IMR-90 (cell line): ENCODE results near the gene CPB1. TPM values are rescaled to one million over a fixed set of nuclear protein-coding genes. Genes with fewer than 3 reads are reported as not detected.

Experiments used
- ATAC-seq: fragments of 200-7000 bp; cut with Tn5 transposase; 2 replicates; pipeline ENCODE4 v1.9.1; 2020; ENCODE audit warnings: low read depth, mild to moderate bottlenecking, moderate library complexity
- BruUV-seq: library from RNA; stranded (reverse); fragments of 400-500 nt; replicated peaks from 2 replicates; lab custom pipeline; 2021; lab: Mats Ljungman, UMichigan
- CTCF ChIA-PET: fragments of 300-600 bp; formaldehyde crosslinking; extraction: SDS; loops from one replicate; lab custom pipeline; 2021; ENCODE audit warnings: antibody characterized with exemption; lab: Yijun Ruan, JAX
- POLR2A ChIA-PET: fragments of 300-600 bp; sonication (Branson Sonifier 250); formaldehyde crosslinking; loops from one replicate; lab custom pipeline; 2022; ENCODE audit warnings: antibody characterized with exemption; ENCODE audit not compliant: unreplicated experiment; lab: Charles Lee
- DNase-seq: peaks from one replicate; pipeline ENCODE4 v3.0.0; 2013
- H2AFZ ChIP-seq: replicated peaks from 2 replicates; pipeline ENCODE3; 2013; ENCODE audit warnings: low read length, mild to moderate bottlenecking; ENCODE audit not compliant: poor library complexity
- H2AK5ac ChIP-seq: 2 replicates; pipeline ENCODE4 v1.6.1; 2013; ENCODE audit warnings: low read depth, low read length, inconsistent platforms
- H2AK9ac ChIP-seq: replicated peaks from 2 replicates; pipeline ENCODE3; 2013; ENCODE audit warnings: mild to moderate bottlenecking, low read depth, low read length, moderate library complexity; ENCODE audit not compliant: poor library complexity
- H2BK120ac ChIP-seq: 2 replicates; pipeline ENCODE4 v1.6.1; 2013; ENCODE audit warnings: low read depth, low read length, inconsistent platforms
- H2BK15ac ChIP-seq: 3 replicates; pipeline ENCODE4 v1.6.1; 2013; ENCODE audit warnings: low read depth, low read length, inconsistent platforms
- H2BK20ac ChIP-seq: 2 replicates; pipeline ENCODE4 v1.6.1; 2013; ENCODE audit warnings: low read depth, mild to moderate bottlenecking, inconsistent platforms, low read length, moderate library complexity
- H2BK5ac ChIP-seq: 2 replicates; pipeline ENCODE4 v1.6.1; 2013; ENCODE audit warnings: mild to moderate bottlenecking, low read depth, low read length, inconsistent platforms; ENCODE audit not compliant: poor library complexity, severe bottlenecking
- H3K14ac ChIP-seq: replicated peaks from 2 replicates; pipeline ENCODE4 v1.6.1; 2013; ENCODE audit warnings: low read depth, low read length, inconsistent platforms
- H3K18ac ChIP-seq: 2 replicates; pipeline ENCODE4 v1.6.1; 2013; ENCODE audit warnings: low read depth, low read length, control low read depth
- H3K23ac ChIP-seq: 2 replicates; pipeline ENCODE4 v1.6.1; 2013; ENCODE audit warnings: low read depth, low read length, inconsistent platforms
- H3K27ac ChIP-seq: 2 replicates; pipeline ENCODE4 v1.5.1; 2013; ENCODE audit warnings: mild to moderate bottlenecking, control low read depth, low read length; ENCODE audit not compliant: insufficient read depth
- H3K27me3 ChIP-seq: 2 replicates; pipeline ENCODE4 v1.6.1; 2013; ENCODE audit warnings: low read length; ENCODE audit not compliant: control insufficient read depth, insufficient read depth
- H3K36me3 ChIP-seq: 2 replicates; pipeline ENCODE4 v1.6.1; 2013; ENCODE audit warnings: low read length, mixed read lengths; ENCODE audit not compliant: control insufficient read depth, insufficient read depth
- H3K4ac ChIP-seq: 2 replicates; pipeline ENCODE4 v1.6.1; 2013; ENCODE audit warnings: low read depth, low read length, inconsistent platforms
- H3K4me1 ChIP-seq: 2 replicates; pipeline ENCODE4 v1.6.1; 2013; ENCODE audit warnings: low read length, mixed read lengths; ENCODE audit not compliant: control insufficient read depth, insufficient read depth
- H3K4me2 ChIP-seq: 2 replicates; pipeline ENCODE4 v1.6.1; 2013; ENCODE audit warnings: low read depth, mild to moderate bottlenecking, control low read depth, low read length, moderate library complexity
- H3K4me3 ChIP-seq: 2 replicates; pipeline ENCODE4 v1.5.1; 2013; ENCODE audit warnings: low read depth, mild to moderate bottlenecking, control low read depth, low read length, moderate library complexity; ENCODE audit not compliant: insufficient read depth
- H3K56ac ChIP-seq: 2 replicates; pipeline ENCODE4 v1.6.1; 2013; ENCODE audit warnings: low read length, inconsistent platforms; ENCODE audit not compliant: insufficient read depth; ENCODE audit errors: extremely low read depth
- H3K79me1 ChIP-seq, 2 experiments: 2 replicates each; pipeline ENCODE4 v1.6.1; 2013; ENCODE audit warnings: low read length in 2 of 2, inconsistent platforms in 1 of 2, low read depth in 1 of 2
- H3K9ac ChIP-seq: 2 replicates; pipeline ENCODE4 v1.6.1; 2013; ENCODE audit warnings: low read depth, low read length, control low read depth
- H3K9me1 ChIP-seq: 2 replicates; pipeline ENCODE4 v1.6.1; 2013; ENCODE audit warnings: low read length, inconsistent platforms; ENCODE audit not compliant: insufficient read depth
- H3K9me3 ChIP-seq: 2 replicates; pipeline ENCODE4 v1.6.1; 2013; ENCODE audit warnings: low read length; ENCODE audit not compliant: control insufficient read depth, insufficient read depth
- H4K20me1 ChIP-seq: 2 replicates; pipeline ENCODE4 v1.6.1; 2013; ENCODE audit warnings: low read length, inconsistent platforms; ENCODE audit not compliant: insufficient read depth
- H4K5ac ChIP-seq: 2 replicates; pipeline ENCODE4 v1.6.1; 2013; ENCODE audit warnings: mild to moderate bottlenecking, low read depth, low read length, control low read depth
- H4K8ac ChIP-seq, 2 experiments: 2 replicates each; pipeline ENCODE4 v1.6.1; 2013; ENCODE audit warnings: low read depth in 2 of 2, low read length in 2 of 2, control low read depth in 1 of 2, inconsistent platforms in 1 of 2
- H4K91ac ChIP-seq: 2 replicates; pipeline ENCODE4 v1.6.1; 2013; ENCODE audit warnings: low read depth, low read length, inconsistent platforms; ENCODE audit not compliant: insufficient read depth
- CEBPB ChIP-seq: IDR thresholded peaks from 2 replicates; pipeline ENCODE4 v1.6.1; 2012; ENCODE audit warnings: low read depth, low read length, improper control_type of control experiment
- CHD1 ChIP-seq: IDR thresholded peaks from 2 replicates; pipeline ENCODE4 v1.6.1; 2012; ENCODE audit warnings: low read depth, low read length, improper control_type of control experiment
- FOS ChIP-seq: fragments of 150-350 bp; IDR thresholded peaks from 2 replicates; pipeline ENCODE4 v1.6.1; 2016; ENCODE audit warnings: low read depth, low read length
- MAFK ChIP-seq: IDR thresholded peaks from 2 replicates; pipeline ENCODE4 v1.6.1; 2012; ENCODE audit warnings: low read depth, low read length, improper control_type of control experiment
- MXI1 ChIP-seq: IDR thresholded peaks from 2 replicates; pipeline ENCODE4 v1.6.1; 2012; ENCODE audit warnings: low read depth, mild to moderate bottlenecking, low read length, moderate library complexity, borderline replicate concordance
- NFE2L2 ChIP-seq: fragments of 150-350 bp; IDR thresholded peaks from 2 replicates; pipeline ENCODE4 v1.6.1; 2016; ENCODE audit warnings: low read depth, mild to moderate bottlenecking, low read length
- POLR2A ChIP-seq: IDR thresholded peaks from 2 replicates; pipeline ENCODE4 v1.6.1; 2012; ENCODE audit warnings: mild to moderate bottlenecking, low read depth, low read length
- RAD21 ChIP-seq: IDR thresholded peaks from 2 replicates; pipeline ENCODE4 v1.6.1; 2012; ENCODE audit warnings: low read length, improper control_type of control experiment
- RCOR1 ChIP-seq: IDR thresholded peaks from 2 replicates; pipeline ENCODE4 v1.6.1; 2012; ENCODE audit warnings: mild to moderate bottlenecking, low read length, improper control_type of control experiment; ENCODE audit not compliant: insufficient replicate concordance
- WGBS, 2 experiments: methylation state at CpG; one replicate each; pipeline versions ENCODE4 v1.1.5 to v1.1.7; 2013; ENCODE audit warnings: missing lambda C conversion rate in 2 of 2; ENCODE audit not compliant: insufficient read length in 1 of 2; ENCODE audit errors: extremely low coverage in 2 of 2; 5-methylcytosine and 5-hydroxymethylcytosine counted together
- dilution Hi-C: fragments of 300-500 bp; cut with HindIII; formaldehyde crosslinking; loops from one replicate; pipeline ENCODE4 v1.14.3; 2018; ENCODE audit warnings: low sequenced_read_pairs; ENCODE audit not compliant: unreplicated experiment
- in situ Hi-C: fragments of 300-500 bp; cut with MboI; formaldehyde crosslinking; loops from 3 replicates; pipeline ENCODE4 v1.14.3; 2019; ENCODE audit warnings: low sequenced_read_pairs, inconsistent platforms, mixed read lengths
- intact Hi-C: fragments of 100-400 bp; cut with micrococcal nuclease; formaldehyde crosslinking; loops from 2 replicates; pipeline ENCODE4 v1.10.0; 2022
- polyA plus RNA-seq, 3 experiments: library from polyadenylated mRNA; depleted of rRNA; stranded (reverse); fragments of >200 nt; gene quantifications; 2 replicates each; pipeline ENCODE4 v1.2.3, GENCODE V29; 2012; ENCODE audit warnings: low replicate concordance in 1 of 3
- total RNA-seq: library from RNA; depleted of rRNA; stranded (reverse); fragments of >200 nt; gene quantifications from 2 replicates; pipeline ENCODE4 v1.2.3, GENCODE V29; 2012
- TF ChIP-seq, protein P1 (sequence below): conservative IDR thresholded peaks from 2 replicates; pipeline ENCODE4 v1.5.1; 2012; ENCODE audit warnings: mild to moderate bottlenecking, low read depth, low read length, improper control_type of control experiment
- TF ChIP-seq, protein P2 (sequence below): fragments of 150-350 bp; IDR thresholded peaks from 2 replicates; pipeline ENCODE4 v1.6.1; 2016; ENCODE audit warnings: low read depth, mild to moderate bottlenecking, low read length, moderate library complexity, borderline replicate concordance
- TF ChIP-seq, protein P3 (sequence below): fragments of 150-350 bp; IDR thresholded peaks from 2 replicates; pipeline ENCODE4 v1.6.1; 2017; ENCODE audit warnings: mild to moderate bottlenecking, antibody characterized with exemption, low read length, low read depth

CPB1 gene
- total and polyA plus RNA-seq, 2 of the 4 experiments (the other 2 are of a cell fraction), result not detected

DNA sequence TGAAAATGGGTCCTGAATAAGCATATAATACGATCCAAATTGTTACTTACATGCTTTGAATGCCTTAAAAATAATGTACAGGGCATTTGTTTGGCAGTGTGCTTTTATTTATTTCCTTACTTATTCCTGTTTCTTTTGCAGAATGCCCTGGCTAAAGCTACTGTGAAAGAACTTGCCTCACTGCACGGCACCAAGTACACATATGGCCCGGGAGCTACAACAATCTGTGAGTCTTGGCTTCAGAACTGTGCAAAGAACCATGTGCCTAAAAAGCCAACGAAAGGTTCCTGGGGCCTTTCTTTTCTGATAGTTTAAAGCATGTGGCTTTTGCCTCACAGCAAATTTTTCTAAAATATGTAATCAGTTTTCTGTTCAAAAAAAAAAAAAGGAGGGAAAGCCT lies 29.7 kb downstream of the CPB1 start:
- TF ChIP-seq, protein P1, sequence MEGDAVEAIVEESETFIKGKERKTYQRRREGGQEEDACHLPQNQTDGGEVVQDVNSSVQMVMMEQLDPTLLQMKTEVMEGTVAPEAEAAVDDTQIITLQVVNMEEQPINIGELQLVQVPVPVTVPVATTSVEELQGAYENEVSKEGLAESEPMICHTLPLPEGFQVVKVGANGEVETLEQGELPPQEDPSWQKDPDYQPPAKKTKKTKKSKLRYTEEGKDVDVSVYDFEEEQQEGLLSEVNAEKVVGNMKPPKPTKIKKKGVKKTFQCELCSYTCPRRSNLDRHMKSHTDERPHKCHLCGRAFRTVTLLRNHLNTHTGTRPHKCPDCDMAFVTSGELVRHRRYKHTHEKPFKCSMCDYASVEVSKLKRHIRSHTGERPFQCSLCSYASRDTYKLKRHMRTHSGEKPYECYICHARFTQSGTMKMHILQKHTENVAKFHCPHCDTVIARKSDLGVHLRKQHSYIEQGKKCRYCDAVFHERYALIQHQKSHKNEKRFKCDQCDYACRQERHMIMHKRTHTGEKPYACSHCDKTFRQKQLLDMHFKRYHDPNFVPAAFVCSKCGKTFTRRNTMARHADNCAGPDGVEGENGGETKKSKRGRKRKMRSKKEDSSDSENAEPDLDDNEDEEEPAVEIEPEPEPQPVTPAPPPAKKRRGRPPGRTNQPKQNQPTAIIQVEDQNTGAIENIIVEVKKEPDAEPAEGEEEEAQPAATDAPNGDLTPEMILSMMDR, result no peak
- no peak for TF ChIP-seq RCOR1
- no peak for TF ChIP-seq FOS
- TF ChIP-seq, protein P2, sequence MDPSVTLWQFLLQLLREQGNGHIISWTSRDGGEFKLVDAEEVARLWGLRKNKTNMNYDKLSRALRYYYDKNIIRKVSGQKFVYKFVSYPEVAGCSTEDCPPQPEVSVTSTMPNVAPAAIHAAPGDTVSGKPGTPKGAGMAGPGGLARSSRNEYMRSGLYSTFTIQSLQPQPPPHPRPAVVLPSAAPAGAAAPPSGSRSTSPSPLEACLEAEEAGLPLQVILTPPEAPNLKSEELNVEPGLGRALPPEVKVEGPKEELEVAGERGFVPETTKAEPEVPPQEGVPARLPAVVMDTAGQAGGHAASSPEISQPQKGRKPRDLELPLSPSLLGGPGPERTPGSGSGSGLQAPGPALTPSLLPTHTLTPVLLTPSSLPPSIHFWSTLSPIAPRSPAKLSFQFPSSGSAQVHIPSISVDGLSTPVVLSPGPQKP, result no peak
- TF ChIP-seq, protein P3, sequence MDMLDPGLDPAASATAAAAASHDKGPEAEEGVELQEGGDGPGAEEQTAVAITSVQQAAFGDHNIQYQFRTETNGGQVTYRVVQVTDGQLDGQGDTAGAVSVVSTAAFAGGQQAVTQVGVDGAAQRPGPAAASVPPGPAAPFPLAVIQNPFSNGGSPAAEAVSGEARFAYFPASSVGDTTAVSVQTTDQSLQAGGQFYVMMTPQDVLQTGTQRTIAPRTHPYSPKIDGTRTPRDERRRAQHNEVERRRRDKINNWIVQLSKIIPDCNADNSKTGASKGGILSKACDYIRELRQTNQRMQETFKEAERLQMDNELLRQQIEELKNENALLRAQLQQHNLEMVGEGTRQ, result no peak
- no peak for TF ChIP-seq MAFK
- TF ChIP-seq MXI1, result no peak
- no peak for TF ChIP-seq NFE2L2
- no peak for TF ChIP-seq POLR2A
- no peak for TF ChIP-seq RAD21
- TF ChIP-seq CEBPB, result no peak
- TF ChIP-seq CHD1, result no peak
- Histone ChIP-seq H2BK15ac (no peak overlapping the region), H2BK5ac (no peak overlapping the region), H3K27ac (no peak overlapping the region), H4K8ac (no peak overlapping the region), H2AK9ac (no peak overlapping the region), H2AFZ (no peak overlapping the region), H3K9ac (no peak overlapping the region), H3K4me2 (no peak overlapping the region), H3K9me3 (no peaks in the 10 kb centered on the region), H3K36me3 (no peaks in the 10 kb centered on the region), H3K14ac (no peak overlapping the region), H4K5ac (no peak overlapping the region), H3K4me3 (no peak overlapping the region), H3K27me3 (peaks cover 5% of the 10 kb centered on the region), H3K18ac (no peak overlapping the region), H3K9me1 (no peaks in the 10 kb centered on the region), H4K91ac (no peak overlapping the region), H4K20me1 (no peaks in the 10 kb centered on the region), H3K23ac (no peak overlapping the region), H3K56ac (no peak overlapping the region), H2BK20ac (no peak overlapping the region), H3K4ac (no peak overlapping the region), H2BK120ac (no peak overlapping the region), H2AK5ac (no peak overlapping the region), H3K4me1 (no peaks in the 10 kb centered on the region), H3K79me1 (no peaks in the 10 kb centered on the region)
- POLR2A ChIA-PET, result no interaction called here
- dilution Hi-C loops, result no loop called here
- in situ Hi-C loops, result no loop called here
- 67% methylated on average over 2 of the region's 4 CpGs; no CpG with 5 or more reads in 1 of the 2 experiments for WGBS, 2 experiments
- CTCF ChIA-PET, result no interaction called here
- ATAC-seq (no peak), DNase-seq (no peak)
- no TSS peak for BruUV-seq
- intact Hi-C loops, result loop anchor here (5.0 kb wide), 1 partner anchor 130 kb away; no protein-coding TSS in a partner anchor
